ENCODE data around the gene TNIK.

Gene TNIK

DNA sequence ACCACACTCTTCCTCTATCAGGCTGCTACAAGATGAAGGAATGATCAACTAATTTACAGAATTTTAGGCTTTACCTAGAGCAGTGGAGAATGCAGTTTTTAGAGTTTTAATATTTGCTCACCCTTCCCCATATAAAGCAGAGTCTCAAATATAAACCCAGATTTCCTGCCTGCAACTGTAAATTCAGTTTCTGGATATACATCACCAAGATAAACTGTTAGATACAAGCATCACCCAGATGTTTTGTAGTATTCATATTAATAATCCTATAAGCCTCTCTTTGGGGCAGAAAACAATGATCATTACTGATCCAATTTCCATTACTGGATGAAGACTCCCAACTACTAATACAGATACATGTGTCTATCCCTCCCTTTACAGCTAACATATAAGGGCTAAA is 205.9 kb downstream of the TNIK start:
- H3K4me3 ChIP-seq (ENCODE audit: low read depth, low read length) = no peak overlapping the region
- DNase-seq (ENCODE audit: low read depth, low spot score) = no peak
- ChIA-PET POLR2A (no interaction called here), CTCF (no interaction called here)
- TF ChIP-seq, protein P1, sequence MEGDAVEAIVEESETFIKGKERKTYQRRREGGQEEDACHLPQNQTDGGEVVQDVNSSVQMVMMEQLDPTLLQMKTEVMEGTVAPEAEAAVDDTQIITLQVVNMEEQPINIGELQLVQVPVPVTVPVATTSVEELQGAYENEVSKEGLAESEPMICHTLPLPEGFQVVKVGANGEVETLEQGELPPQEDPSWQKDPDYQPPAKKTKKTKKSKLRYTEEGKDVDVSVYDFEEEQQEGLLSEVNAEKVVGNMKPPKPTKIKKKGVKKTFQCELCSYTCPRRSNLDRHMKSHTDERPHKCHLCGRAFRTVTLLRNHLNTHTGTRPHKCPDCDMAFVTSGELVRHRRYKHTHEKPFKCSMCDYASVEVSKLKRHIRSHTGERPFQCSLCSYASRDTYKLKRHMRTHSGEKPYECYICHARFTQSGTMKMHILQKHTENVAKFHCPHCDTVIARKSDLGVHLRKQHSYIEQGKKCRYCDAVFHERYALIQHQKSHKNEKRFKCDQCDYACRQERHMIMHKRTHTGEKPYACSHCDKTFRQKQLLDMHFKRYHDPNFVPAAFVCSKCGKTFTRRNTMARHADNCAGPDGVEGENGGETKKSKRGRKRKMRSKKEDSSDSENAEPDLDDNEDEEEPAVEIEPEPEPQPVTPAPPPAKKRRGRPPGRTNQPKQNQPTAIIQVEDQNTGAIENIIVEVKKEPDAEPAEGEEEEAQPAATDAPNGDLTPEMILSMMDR (IDR thresholded peaks at IDR 0.05; ENCODE audit: insufficient read depth, low read length, missing control alignments) = no peak

DNA sequence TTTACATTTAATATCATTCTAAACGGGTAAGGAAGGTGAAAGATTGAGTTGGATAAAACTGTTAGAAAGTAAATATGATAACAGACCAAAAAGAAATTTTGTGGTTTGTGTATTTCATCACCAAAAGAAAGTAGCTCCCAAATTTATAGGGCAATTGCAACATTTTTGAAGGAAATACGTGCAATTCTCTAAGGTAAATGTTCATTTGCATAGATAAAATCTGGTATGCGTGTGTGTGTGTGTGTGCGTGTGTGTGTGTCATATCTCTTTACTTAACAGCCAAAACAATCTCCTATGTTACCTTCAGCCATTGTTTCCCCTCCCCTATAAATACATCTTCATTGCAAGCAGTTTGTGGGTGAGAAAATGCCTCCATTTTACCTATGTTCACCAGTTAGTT is 208.4 kb downstream of the TNIK start:
- H3K4me3 ChIP-seq (ENCODE audit: low read depth, low read length) = no peak overlapping the region
- ChIA-PET POLR2A (no interaction called here), CTCF (no interaction called here)
- TF ChIP-seq, protein P1 (IDR thresholded peaks at IDR 0.05; ENCODE audit: insufficient read depth, low read length, missing control alignments) = no peak
- DNase-seq (ENCODE audit: low read depth, low spot score) = no peak

DNA sequence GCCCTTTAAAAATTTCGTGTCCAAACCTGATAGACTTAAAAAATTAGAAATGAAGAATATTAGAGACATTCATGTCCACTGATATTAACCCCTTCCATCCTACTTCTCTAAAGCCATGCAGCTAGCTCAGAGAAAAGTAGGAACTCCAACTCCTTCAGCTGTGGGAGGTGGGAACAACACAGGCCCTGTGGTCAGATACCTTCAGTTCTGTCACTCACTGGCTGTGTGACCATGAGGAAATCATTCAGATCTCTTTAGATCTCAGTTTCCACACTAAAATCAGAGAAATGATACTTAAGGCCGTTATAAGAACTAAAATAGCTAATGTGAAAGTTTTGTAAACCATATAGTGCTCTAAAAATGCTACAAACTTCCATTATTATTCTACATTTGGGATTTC is 209.8 kb downstream of the TNIK start:
- ChIA-PET POLR2A (no interaction called here), CTCF (no interaction called here)
- TF ChIP-seq, protein P1 (IDR thresholded peaks at IDR 0.05; ENCODE audit: insufficient read depth, low read length, missing control alignments) = no peak
- no peak for DNase-seq (ENCODE audit: low read depth, low spot score)
- no peak overlapping the region for H3K4me3 ChIP-seq (ENCODE audit: low read depth, low read length)

DNA sequence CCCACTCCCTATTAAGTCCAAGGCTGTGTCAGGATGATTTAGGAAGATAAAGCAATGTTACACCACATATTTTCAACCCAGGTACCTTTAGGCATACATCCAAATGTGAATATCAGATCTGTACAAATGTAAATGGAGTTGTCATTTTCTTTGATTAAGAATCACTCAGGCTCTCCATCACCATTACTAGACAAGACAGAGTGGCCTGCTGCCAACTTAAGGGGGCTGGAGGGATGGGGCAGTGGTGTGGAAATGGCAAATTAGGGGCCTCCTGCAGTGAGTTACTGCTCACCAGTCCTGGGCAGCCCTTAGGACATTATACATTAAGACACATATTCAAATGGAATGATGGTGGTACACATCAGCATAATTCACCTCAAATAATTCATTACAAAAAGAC is 211.0 kb downstream of the TNIK start:
- no peak overlapping the region for H3K4me3 ChIP-seq (ENCODE audit: low read depth, low read length)
- DNase-seq (ENCODE audit: low read depth, low spot score) = no peak
- CTCF ChIA-PET = interaction anchor here (1.4 kb wide), 1 partner anchor 13 kb away, joined by 4 read pairs; no protein-coding TSS in a partner anchor
- POLR2A ChIA-PET = no interaction called here
- TF ChIP-seq, protein P1 (IDR thresholded peaks at IDR 0.05; ENCODE audit: insufficient read depth, low read length, missing control alignments) = no peak

DNA sequence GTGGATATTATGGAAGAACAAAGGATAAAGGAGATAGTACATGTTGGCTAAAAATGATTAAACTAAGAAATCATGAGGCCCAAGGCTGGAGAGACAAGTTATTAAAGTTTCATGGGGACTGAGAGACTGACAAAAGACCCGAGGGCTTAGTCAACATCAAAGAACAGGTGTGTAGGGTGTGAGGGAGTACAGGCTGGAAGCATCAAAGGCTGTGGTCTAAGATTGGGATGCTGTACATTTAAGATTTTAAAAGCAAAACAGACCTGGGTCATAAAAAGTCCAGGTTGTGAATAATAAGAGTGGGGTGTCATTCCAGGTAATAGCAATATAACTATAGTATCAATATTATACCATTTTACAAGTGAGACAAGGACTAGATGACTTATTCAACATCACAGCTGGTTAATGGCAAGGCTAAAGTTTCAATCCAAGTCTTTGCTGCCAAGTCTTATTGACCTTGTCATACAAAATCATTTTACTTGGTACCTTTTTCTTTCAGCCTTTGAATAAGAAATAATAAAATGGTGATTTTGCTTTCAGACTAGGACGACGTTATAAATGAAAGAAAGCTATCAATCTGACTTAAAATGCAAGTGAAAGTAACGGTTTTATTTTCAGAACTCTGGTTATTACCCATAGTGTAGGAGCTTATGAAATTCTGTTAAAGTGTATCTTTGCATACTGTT is 211.6 kb downstream of the TNIK start:
- no peak for DNase-seq (ENCODE audit: low read depth, low spot score)
- TF ChIP-seq, protein P1 (IDR thresholded peaks at IDR 0.05; ENCODE audit: insufficient read depth, low read length, missing control alignments) = no peak
- H3K4me3 ChIP-seq (ENCODE audit: low read depth, low read length) = no peak overlapping the region
- ChIA-PET POLR2A (no interaction called here), CTCF (interaction anchor here (1.4 kb wide), 1 partner anchor 12 kb away, joined by 4 read pairs; no protein-coding TSS in a partner anchor)

DNA sequence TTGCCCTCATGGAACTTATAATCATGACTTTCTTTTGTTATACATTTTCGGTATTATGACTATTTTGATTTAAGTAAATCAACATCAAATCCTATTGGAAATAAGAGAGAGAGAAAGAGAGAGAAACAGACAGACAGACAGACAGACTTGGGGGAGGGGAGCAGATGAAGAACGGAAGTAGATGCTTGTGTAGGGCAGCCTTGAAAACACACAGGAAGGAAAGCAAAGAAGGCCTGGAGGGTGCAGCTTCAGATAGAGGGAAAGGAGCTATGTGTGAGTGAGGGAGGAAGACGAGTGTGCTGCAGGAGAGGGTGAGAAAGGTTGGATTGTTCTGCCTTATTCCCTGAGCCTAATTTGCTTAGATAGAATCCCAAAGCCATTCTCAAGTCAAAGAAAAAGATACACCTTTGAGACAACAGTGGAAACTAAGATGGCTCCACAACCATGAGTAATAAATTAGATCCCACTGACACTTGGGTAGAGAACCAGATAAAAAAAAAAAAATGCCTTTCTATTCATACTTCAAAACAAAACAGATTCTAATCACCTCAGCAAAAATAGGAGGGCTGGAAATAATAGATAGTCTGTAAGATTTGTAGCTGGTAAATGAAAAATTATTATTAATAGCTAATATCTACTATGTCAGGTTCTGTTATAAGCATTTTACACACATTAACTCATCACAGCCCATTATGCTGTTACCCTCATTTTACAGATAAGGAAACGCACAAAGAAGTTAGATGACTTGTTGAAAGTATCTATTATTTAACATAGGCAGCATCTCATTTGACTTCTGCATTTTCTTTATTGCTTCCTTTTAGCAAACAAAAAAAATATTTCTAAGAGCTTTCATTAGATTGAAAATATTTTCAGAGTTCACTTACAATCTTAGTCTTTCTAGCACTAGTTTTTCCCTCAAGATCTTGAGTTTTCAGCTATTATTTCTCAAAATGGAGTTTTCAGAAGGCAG is 214.1 kb downstream of the TNIK start:
- DNase-seq (ENCODE audit: low read depth, low spot score) = no peak
- POLR2A ChIA-PET = no interaction called here
- TF ChIP-seq, protein P1 (IDR thresholded peaks at IDR 0.05; ENCODE audit: insufficient read depth, low read length, missing control alignments) = no peak
- CTCF ChIA-PET = no interaction called here
- no peak overlapping the region for H3K4me3 ChIP-seq (ENCODE audit: low read depth, low read length)
